SKM-1 (cell line): ENCODE results near the gene EP300.
"Not testable (repeated sequence)": the region's sequence is repeated elsewhere in the genome, so short reads cannot be mapped to it uniquely, and the experiment has no call there.

ENCODE experiments used
- DNase-seq: peaks from one replicate; lab custom pipeline; 2025; ENCODE audit not compliant: unreplicated experiment; lab: John Stamatoyannopoulos, UW

EP300 gene

DNA sequence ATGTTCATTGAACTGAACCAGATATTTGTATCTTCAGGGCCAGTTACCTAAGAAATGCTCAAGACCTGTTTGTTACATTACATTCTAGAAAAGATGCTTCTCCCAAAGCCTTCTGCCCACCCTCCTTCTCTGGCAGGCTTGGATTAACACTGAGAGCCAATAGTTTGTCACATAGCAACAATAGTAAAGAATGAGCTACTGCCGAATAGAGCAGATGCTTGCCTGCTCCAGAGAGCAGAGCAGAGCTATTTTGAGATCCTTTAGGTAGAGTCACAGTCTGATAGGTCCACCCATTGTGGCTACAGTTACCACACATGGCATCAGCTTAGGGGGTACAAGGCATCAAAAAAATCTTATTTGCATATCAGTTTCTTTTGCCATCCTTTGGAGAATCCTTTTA is 13.5 kb upstream of the EP300 start:
- DNase-seq: no peak

DNA sequence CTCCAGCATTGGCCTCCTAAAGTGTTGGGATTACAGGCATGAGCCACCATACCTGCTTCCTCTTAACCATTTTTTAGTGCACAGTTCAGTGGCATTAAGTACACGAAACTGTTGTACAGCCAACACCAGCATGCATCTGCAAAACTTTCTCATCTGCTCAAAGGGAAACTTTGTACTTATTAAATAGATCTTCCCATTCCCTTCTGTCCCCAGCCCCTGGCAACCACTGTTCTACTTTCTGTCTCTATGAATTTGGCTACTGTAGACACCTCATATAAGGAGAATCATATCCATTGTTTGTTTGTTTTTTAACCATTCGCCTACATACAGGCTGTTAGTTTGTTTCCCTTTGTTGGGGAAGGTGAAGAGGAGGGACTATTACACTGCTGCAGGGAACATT is 6.5 kb upstream of the EP300 start:
- no peak for DNase-seq

DNA sequence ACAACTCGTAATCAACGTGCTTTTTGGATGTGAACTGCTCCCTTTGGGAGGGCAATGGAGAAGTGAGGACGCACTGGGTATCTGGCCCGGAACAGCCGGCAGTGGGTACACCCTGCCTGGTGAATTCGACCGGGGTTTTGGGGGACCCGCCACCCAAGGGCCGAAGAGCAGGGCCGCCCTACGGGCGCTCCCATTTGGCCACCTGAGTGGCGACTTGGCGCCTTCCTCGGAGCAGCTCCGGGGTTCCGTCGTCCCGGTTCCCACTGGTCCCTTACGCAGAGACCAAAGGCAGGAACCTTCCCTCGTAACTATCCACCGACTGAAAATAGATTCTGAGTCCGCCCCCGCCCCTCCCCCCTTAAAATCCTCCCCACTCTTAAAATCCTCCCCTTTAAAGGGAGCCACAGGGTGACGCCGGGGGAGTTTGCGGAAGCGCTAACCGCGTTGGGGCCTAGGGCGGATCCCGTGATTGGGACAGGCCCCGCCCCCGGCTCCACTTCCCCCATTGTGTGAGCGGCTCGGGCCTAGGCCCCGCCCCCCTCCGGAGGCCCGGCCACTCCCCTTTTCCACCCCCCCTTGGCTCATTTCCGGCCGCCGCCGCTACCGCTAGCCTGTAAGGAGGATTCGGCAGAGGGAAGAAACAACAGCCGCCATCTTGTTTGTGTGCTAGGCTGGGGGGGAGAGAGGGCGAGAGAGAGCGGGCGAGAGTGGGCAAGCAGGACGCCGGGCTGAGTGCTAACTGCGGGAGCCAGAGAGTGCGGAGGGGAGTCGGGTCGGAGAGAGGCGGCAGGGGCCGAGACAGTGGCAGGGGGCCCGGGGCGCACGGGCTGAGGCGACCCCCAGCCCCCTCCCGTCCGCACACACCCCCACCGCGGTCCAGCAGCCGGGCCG is 1.0 kb upstream of the EP300 start:
- DNase-seq: peak; percentile 96

DNA sequence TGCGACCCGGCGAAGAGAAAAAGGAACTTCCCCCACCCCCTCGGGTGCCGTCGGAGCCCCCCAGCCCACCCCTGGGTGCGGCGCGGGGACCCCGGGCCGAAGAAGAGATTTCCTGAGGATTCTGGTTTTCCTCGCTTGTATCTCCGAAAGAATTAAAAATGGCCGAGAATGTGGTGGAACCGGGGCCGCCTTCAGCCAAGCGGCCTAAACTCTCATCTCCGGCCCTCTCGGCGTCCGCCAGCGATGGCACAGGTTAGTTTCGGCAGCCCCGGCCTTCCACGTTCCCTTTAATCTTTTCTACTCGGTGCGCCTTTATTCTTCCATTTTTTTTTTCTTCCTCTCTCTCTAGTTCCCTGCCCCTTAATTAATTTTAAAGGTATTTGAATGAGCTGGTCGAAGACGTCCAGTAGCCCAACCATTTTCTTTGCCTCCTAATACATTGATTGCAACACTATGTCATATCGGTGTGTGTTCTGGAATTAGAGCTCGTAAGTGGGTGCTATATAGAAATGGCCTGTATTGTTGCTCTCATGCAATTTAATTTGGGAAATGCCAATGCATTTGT is 537 bp downstream of the EP300 start:
- peak; percentile 35 for DNase-seq

DNA sequence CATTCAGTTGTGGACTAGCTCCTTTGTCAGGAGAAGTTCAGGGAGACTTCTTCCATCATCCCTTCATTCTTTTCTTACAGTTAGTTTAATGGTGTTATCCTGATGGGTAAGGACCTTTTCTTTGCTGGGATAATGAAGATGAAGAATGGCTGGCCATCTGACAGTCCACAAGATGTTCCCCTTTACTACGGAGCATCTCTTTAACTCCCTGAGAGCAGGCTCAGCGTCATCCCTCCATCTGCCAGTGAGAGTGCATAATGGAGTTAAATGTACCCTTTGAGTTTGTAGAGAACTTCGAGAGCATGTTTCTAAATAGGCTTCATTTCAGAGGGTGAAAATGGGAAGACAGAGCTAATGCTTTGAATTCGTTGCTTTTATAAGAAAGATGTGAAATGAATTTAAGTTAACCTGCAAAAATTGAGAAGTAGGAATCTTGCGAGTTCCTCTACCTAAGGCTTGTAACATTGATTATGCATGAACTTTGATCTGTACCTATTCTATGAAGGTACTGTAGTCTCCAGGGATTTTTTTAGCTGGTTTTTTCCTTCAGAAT is 1.7 kb downstream of the EP300 start:
- no peak for DNase-seq

DNA sequence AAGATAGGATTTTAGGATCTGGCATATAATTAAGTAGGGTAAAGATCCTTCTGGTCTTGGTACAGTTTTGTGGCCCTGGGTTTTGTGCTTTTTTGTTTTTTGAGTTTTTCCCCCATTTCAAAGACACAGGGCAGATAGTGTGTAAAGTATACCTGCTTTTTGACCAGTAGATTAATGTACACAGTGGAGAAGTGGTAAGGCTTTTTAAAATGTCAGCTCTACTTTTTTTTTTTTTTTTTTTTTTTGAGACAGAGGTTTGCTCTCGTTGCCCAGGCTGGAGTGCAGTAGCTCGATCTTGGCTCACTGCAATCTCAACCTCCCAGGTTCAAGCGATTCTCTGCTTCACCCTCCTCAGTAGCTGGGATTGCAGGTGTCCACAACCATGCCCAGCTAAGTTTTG is 4.0 kb downstream of the EP300 start:
- DNase-seq: no peak

DNA sequence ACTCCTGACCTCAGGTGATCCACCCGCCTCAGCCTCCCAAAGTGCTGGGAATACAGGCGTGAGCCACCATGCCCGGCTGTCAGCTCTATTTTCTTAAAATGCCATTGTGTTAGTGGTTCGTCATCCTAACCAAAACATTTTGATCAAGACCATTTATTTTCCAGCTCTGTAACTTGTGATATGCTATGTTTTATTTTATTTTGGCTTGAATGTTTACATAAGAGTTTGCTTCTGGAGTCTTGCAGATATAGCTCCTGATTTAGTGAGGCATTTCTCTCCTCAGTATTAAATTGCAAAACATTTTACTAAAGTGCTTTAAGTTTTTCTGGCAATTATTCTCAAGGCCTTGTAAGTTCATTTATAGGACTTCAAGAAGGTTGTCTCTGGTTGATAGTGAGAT is 4.4 kb downstream of the EP300 start:
- no peak for DNase-seq

DNA sequence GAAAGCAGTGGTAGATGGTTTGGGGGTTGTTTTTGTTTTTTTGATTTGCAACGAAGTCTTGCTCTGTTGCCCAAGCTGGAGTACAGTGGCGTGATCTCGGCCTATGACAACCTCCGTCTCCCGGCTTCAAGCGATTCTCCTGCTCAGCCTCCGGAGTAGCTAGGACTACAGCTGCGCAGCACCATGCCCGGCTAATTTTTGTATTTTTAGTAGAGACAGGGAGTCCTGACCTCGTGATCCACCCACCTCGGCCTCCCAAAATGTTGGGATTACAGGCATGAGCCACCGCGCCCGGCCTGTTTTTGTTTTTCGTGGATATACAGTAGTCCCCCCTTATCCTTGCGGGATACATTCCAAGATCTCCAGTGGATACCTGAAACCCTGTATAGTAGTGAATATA is 6.6 kb downstream of the EP300 start:
- DNase-seq: no peak

DNA sequence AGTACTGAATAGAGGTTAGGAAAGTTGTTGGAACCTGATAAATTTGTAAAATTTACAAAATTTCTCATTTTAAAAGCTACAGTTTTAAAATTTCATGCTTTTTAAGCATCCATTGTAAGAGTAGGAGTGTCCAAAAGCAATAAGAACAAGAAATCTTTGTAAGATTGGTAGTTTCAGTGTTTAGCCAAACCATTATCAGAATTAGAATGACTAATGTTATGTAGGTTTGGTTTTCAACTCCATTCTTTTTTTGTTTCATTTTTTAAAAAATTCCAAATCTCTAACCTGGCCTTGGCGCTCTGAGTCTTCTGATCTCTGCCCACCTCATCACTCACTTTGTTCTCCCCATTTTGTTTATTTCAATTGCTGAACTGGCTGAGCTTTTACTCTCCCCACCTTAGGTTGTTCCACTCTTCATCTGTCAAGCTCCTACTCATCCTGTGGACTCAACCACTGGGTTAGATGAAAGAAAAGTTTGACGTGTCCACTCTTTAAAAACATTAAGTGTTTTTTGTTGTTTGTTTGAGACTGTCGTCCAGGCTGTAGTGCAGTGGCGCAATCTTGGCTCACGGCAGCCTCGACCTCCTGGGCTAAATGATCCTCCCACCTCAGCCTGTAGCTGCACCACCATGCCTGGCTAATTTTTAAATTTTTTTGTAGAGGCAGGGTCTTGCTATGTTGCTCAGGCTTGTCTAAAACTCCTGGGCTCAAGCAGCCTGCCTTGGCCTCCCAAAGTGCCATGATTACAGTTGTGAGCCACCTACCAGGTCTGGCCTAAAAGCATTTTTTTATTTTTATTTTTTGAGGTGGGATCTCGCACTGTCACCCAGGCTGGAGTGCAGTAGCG is 14.0 kb downstream of the EP300 start:
- no peak for DNase-seq

DNA sequence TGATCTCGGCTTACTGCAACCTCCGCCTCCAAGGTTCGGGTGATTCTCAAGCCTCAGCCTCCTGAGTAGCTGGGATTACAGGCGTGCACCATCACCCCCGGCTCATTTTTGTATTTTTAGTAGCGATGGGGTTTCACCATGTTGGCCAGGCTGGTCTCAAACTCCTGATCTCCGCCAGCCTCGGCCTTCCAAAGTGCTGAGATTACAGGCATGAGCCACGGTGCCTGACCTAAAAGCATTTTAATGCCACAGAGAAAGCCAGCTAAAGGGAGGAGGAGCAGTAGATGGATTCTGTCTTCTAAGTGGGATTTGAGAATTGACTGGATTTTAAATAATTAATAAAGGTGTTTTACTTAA is 14.6 kb downstream of the EP300 start:
- not testable (repeated sequence) for DNase-seq

DNA sequence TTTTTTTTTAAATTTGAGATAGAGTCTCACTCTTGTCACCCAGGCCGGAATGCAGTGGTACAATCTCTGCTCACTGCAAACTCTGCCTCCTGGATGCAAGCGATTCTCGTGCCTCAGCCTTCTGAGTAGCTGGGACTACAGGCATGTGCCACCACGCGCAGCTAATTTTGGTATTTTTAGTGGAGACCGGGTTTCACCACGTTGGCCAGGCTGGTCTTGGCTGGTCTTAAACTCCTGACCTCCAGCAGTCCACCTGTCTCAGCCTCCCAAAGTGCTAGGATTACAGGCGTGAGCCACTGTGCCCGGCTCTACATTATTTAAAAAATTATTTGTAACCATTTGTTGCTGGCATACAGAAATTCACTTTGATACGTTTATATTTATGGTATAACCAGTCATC is 18.6 kb downstream of the EP300 start:
- no peak for DNase-seq

DNA sequence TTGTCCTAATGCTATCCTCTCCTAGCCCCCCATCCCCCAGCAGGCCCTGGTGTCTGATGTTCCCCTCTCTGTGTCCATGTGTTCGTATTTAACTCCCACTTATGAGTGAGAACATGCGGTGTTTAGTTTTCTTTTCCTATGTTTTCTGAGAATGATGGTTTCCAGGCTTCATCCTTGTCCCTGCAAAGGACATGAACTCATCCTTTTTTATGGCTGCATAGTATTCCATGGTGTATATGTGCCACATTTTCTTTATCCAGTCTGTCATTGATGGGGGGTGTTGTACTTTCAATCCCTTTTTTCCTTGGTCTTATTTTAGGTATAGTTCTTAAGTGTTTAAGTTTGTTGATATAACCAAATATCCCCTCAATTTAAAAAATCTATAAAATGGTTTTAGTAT is 23.9 kb downstream of the EP300 start:
- DNase-seq: no peak

DNA sequence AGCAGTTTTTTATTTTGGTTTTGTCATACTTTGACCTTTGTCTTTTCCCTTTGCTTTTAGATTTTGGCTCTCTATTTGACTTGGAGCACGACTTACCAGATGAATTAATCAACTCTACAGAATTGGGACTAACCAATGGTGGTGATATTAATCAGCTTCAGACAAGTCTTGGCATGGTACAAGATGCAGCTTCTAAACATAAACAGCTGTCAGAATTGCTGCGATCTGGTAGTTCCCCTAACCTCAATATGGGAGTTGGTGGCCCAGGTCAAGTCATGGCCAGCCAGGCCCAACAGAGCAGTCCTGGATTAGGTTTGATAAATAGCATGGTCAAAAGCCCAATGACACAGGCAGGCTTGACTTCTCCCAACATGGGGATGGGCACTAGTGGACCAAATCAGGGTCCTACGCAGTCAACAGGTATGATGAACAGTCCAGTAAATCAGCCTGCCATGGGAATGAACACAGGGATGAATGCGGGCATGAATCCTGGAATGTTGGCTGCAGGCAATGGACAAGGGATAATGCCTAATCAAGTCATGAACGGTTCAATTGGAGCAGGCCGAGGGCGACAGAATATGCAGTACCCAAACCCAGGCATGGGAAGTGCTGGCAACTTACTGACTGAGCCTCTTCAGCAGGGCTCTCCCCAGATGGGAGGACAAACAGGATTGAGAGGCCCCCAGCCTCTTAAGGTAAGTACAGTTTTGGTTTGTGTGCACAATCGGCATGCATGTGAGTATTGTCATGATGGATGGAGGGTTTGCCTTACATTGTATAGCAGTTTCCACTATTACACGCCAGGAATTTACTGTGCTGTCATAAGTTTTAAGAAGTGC is 25.0 kb downstream of the EP300 start:
- no peak for DNase-seq

DNA sequence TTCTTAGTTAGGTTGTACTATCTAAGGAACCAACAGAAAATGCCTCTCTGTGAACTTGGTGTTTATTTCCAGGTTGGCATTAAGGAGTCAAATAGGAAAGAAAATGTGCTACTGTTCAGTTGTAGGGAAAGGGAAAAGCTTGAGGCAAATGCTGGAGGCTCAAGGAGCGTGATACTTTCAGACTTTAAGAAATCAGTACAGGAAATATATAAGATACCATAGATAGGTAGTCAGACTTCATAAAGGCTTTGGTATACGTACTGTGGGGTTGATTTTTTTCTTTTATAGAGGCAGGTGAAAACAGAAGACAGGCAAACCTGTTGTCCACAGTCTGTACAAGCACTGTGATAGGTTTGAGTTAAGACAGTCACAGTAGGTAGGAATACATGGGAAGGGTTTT is 30.8 kb downstream of the EP300 start:
- DNase-seq: no peak

DNA sequence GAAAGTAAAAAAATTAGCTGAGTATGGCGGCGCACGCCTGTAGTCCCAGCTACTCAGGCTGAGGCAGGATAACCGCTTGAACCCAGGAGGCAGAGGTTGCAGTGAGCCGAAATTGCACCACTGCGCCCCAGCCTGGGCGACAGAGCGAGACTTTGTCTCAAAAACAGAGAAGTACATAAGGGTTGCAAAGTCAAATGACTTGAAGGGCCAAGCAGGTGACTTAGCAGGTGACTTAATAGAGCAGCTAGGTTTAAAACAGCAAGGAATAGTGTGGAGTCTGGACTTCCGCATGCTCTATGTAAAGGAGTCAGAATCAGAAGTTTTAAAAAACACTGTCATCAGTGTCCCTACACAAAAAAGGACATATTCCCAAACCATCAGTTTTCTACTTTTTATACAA is 31.7 kb downstream of the EP300 start:
- DNase-seq: no peak

DNA sequence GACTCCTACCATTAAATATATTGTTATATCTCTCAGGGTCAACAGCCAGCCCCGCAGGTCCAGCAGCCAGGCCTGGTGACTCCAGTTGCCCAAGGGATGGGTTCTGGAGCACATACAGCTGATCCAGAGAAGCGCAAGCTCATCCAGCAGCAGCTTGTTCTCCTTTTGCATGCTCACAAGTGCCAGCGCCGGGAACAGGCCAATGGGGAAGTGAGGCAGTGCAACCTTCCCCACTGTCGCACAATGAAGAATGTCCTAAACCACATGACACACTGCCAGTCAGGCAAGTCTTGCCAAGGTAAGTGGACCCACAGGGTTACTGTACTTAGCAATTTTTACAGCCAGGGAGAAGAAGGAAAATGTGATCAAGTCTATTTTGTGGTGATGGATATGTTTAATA is 35.1 kb downstream of the EP300 start:
- no peak for DNase-seq

DNA sequence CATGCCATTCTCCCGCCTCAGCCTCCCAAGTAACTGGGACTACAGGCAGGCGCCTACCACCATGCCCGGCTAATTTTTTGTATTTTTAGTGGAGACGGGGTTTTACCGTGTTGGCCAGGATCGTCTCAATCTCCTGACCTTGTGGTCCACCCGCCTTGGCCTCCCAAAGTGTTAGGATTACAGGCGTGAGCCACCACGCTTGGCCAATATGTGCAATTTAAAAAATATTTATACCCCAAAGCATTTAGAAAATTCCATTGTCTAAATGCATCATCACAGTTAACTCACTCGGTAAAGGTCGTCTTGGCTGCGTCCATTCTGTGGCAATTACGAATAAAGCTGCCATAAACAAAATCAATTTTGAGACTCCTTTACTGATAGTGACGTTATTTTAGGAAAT is 36.2 kb downstream of the EP300 start:
- DNase-seq: no peak

DNA sequence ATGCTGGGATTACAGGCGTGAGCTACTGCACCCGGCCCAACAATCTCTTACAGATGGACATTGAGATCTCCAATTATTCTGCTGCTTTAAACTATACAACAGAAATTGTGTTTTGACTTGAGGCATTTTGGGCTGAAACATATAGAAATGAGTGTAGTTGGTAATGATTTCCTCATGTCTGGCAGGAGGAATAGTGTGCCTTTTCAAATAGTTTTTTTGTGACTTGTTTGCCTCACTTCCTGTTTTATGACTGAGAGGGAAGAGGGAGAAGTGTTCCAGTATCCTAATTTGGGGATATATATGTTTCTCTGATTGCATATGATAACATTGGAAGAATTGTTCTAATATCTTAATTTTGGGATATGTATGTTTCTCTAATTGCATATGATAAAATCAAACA is 40.2 kb downstream of the EP300 start:
- DNase-seq: no peak

DNA sequence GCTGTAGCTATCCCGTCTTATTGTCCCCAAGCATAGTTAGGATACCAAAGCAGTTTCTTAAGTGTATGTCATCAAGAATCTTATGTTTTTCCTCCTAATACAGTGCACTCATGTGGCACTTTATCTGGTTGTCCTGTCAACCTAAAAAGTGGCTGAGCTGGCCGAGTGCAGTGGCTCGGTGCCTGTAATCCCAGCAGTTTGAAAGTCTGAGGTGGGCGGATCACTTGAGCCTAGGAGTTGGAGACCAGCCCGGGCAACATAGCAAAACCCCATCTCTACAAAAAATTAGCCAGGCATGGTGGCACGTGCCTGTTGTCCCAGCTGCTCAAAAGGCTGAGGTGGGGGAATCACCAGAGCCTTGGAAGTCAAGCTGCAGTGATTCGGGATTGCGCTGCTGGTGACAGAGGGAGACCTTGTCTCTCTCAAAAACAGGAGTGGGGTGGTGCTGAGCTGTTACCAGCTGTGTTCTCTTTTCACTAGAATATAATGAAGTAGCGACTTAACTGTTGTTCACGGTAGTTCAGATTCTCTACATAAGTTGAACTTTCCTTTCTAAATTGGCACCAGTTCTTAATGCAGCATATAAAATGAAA is 48.1 kb downstream of the EP300 start:
- no peak for DNase-seq

DNA sequence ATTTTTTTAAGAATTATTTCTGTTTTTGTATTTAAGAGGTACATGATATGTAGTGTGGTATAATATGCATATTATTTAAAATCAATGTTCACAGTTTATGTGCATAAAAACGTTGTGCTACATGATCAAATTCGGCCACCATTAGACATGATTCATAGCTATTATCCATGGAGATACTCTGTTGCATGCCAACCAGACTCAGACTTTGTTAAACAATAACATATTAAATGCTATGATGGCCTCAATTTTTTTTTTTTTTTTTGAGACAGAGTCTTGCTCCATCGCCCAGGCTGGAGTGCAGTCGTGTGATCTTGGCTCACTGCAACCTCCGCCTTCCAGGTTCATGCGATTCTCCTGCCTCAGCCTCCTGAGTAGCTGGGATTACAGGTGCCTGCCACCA is 53.5 kb downstream of the EP300 start:
- DNase-seq: not testable (repeated sequence)
